Placental pericyte (primary cell): ENCODE results near the gene FATE1. TPM values are rescaled to one million over a fixed set of nuclear protein-coding genes. Genes with fewer than 3 reads are reported as not detected.

ENCODE experiments used
- total RNA-seq: library from RNA; depleted of rRNA; stranded (reverse); fragments of >200 nt; gene quantifications from 2 replicates; pipeline ENCODE4 v1.2.3, GENCODE V29; 2012

The FATE1 gene, protein sequence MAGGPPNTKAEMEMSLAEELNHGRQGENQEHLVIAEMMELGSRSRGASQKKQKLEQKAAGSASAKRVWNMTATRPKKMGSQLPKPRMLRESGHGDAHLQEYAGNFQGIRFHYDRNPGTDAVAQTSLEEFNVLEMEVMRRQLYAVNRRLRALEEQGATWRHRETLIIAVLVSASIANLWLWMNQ
- total RNA-seq, result not detected in 2 replicates

DNA sequence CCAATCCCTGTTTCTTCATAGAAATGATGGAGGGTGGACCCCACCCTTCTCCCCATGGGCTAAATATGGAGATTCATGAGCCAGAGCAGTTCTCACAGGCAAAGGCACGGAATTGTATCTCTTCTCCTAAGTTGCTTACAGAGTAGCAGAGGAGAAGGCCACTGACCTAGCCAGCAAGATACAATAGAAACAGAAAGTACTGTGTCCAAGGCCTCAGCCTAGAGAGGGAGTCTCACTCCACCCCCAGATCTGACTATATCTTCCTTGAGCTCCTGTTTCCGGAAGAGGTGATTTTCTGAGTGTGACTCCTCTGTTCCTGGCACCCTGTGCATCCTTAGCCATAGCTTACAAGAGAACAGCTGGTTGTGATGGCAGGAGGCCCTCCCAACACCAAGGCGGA lies at the start of gene FATE1:
TSS of gene FATE1 (plus strand) at position 284 of the 400 bp plus-strand sequence. CDS start at position 369, 85 bp downstream.

DNA sequence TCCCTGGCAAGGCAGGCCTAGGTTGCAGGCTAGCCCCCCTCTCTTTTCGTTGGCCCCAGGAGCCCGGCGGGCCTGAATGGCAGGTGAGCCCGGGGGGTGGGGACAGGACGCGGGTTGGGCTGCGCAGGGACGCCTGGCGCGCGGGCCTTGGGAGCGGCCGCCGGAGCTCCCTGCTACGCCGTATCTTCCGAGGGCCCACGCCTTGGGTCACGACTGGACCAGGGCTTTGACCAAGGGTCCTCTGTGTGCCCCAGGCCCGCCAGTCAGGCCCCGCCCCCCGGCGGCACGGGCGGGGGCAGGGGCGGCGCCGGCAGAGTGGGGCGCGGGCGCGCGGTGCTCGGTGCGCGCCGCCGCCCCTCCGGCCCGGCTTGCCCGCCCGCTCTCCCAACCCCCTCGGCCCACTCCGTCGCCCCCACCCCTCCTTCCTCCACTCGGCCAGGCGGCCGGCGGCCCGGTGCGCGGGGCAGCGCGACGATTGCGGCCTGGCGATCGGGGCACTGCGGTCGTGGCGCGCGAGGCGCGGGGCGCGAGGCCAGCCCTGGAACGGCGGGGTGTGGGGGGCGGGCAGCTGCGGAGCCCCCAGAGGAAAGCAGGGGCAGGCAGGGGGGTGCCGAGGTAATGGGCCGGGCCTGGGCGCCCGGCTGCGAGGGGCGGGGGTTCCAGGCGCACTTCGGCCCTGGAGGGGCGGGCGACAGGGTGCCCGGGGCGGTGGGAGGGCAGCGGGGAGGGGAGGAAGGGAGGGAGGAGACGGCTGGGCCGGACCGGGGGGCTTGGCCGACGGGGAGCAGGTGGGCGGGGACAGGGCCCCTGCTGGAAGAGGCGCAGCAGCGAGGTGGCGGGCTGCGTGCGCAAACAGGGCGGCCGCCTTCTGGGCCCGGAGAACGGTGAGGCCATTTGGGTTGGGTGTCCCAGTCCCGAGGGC lies 20.9 kb upstream of the FATE1 start, which contains the start of gene PRRG3:
TSS of gene PRRG3 (plus strand) at position 798 of the 922 bp plus-strand sequence. CDS start 3,357 bp downstream, outside the sequence.

DNA sequence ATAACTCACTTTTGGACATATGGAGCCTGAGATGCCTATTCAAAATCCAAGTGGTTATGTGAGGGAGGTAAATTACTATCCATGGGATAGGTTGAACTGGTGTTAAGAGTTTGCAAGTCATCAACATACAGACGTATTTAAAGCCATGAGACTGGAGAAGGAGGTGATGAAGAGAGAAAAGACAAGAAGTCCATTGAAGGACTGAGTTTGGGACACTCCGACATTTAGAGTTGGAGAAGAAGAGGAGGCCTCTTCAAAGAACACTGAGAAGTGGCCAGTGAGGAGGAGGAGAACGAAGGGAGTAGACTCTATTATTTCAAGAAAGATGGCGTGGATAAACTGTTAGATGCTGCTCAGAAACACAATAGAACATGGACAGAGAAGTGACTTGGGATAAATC lies 18.6 kb downstream of the FATE1 start, which contains the start of gene CNGA2:
TSS of gene CNGA2 (plus strand) at position 301 of the 400 bp plus-strand sequence. CDS start 3,738 bp downstream, outside the sequence.

Other genes with a start within 250 kb of the FATE1 start
- not detected in 2 replicates for gene PASD1, start 152.4 kb upstream of the FATE1 start, total RNA-seq
- gene PRRG3, start 20.6 kb upstream of the FATE1 start, total RNA-seq, result not detected in 2 replicates
- gene CNGA2, start 18.7 kb downstream of the FATE1 start, total RNA-seq, result not detected in 2 replicates
- gene MAGEA4, start 196.9 kb downstream of the FATE1 start, total RNA-seq, result not detected in 2 replicates